Neural cell (in vitro differentiated cells): ENCODE data around the gene PNKD. TPM values are rescaled to one million over a fixed set of nuclear protein-coding genes. Genes with fewer than 3 reads are reported as not detected.

ENCODE experiments used
- H2AFZ ChIP-seq: fragments of 200-600, 300-800 bp; sonication (generic), shearing (Covaris generic); 2 replicates; pipeline ENCODE4 v1.6.0; 2014; ENCODE audit warnings: low read depth, mild to moderate bottlenecking, antibody characterized with exemption, low read length, moderate library complexity
- H3F3A ChIP-seq: fragments of 200-600 bp; shearing (Covaris generic); 2 replicates; pipeline ENCODE4 v1.6.1; 2016; ENCODE audit warnings: mild to moderate bottlenecking, moderate library complexity, mixed read lengths, antibody characterized with exemption, low read length; ENCODE audit not compliant: insufficient read depth, poor library complexity, severe bottlenecking
- H3K27ac ChIP-seq: fragments of 200-600, 300-800 bp; sonication (generic), shearing (Covaris generic); 2 replicates; pipeline ENCODE4 v1.5.1; 2014; ENCODE audit warnings: mild to moderate bottlenecking, low read length, moderate library complexity
- H3K27me3 ChIP-seq: fragments of 300-800, 200-600 bp; sonication (generic), shearing (Covaris generic); 2 replicates; pipeline ENCODE4 v1.6.0; 2014; ENCODE audit warnings: mild to moderate bottlenecking, low read depth, low read length, moderate library complexity; ENCODE audit not compliant: insufficient read depth
- H3K36me3 ChIP-seq: fragments of 300-800, 200-600 bp; sonication (generic), shearing (Covaris generic); 2 replicates; pipeline ENCODE4 v1.5.1; 2014; ENCODE audit warnings: mild to moderate bottlenecking, antibody characterized with exemption, low read length, moderate library complexity; ENCODE audit not compliant: insufficient read depth
- H3K4me2 ChIP-seq: fragments of 300-800, 200-600 bp; sonication (generic), shearing (Covaris generic); 2 replicates; pipeline ENCODE4 v1.6.0; 2014; ENCODE audit warnings: mild to moderate bottlenecking, low read length
- H3K4me3 ChIP-seq: fragments of 300-800, 200-600 bp; sonication (generic), shearing (Covaris generic); 2 replicates; pipeline ENCODE4 v1.5.1; 2014; ENCODE audit warnings: mild to moderate bottlenecking, low read length, moderate library complexity
- H3K79me2 ChIP-seq: fragments of 200-600 bp; shearing (Covaris generic); replicated peaks from 2 replicates; pipeline ENCODE4 v1.6.0; 2014; ENCODE audit warnings: mild to moderate bottlenecking, low read length, moderate library complexity; ENCODE audit not compliant: insufficient read depth
- H3K9ac ChIP-seq: fragments of 300-800, 200-600 bp; sonication (generic), shearing (Covaris generic); 2 replicates; pipeline ENCODE4 v1.6.1; 2016; ENCODE audit warnings: mild to moderate bottlenecking, low read length, mixed read lengths
- H3K9me2 ChIP-seq: fragments of 200-600 bp; shearing (Covaris generic); 2 replicates; pipeline ENCODE4 v1.6.1; 2016; ENCODE audit warnings: mild to moderate bottlenecking, low read length, mixed read lengths; ENCODE audit not compliant: insufficient read depth
- H3K9me3 ChIP-seq: fragments of 200-600, 300-800 bp; sonication (generic), shearing (Covaris generic); 2 replicates; pipeline ENCODE4 v1.6.1; 2016; ENCODE audit warnings: mild to moderate bottlenecking, mixed run types, low read length, moderate library complexity, mixed read lengths
- H4K20me1 ChIP-seq: fragments of 200-600 bp; shearing (Covaris generic); 2 replicates; pipeline ENCODE4 v1.6.1; 2016; ENCODE audit warnings: mild to moderate bottlenecking, mixed run types; ENCODE audit not compliant: insufficient read depth
- CTCF ChIP-seq: fragments of 450-650 bp; IDR thresholded peaks from 2 replicates; pipeline ENCODE4 v1.5.1; 2014; ENCODE audit warnings: antibody characterized with exemption, mild to moderate bottlenecking, moderate library complexity; ENCODE audit not compliant: poor library complexity, severe bottlenecking
- EP300 ChIP-seq: fragments of 450-650 bp; conservative IDR thresholded peaks from 2 replicates; pipeline ENCODE4 v1.6.1; 2014; ENCODE audit warnings: antibody characterized with exemption, mild to moderate bottlenecking, moderate library complexity; ENCODE audit not compliant: poor library complexity, severe bottlenecking
- EZH2 ChIP-seq: fragments of 200-600, 300-800 bp; shearing (Covaris generic), sonication (generic); IDR thresholded peaks from 2 replicates; pipeline ENCODE4 v1.6.1; 2014; ENCODE audit warnings: antibody characterized with exemption, low read length, borderline replicate concordance, mild to moderate bottlenecking; ENCODE audit not compliant: insufficient read depth, poor library complexity, severe bottlenecking
- MXI1 ChIP-seq: fragments of 450-650 bp; conservative IDR thresholded peaks from 2 replicates; pipeline ENCODE4 v1.6.1; 2014; ENCODE audit warnings: antibody characterized with exemption, mild to moderate bottlenecking; ENCODE audit not compliant: poor library complexity, severe bottlenecking
- POLR2AphosphoS5 ChIP-seq: IDR thresholded peaks from 2 replicates; pipeline ENCODE4 v1.6.1; 2012
- RAD21 ChIP-seq: fragments of 450-650 bp; conservative IDR thresholded peaks from 2 replicates; pipeline ENCODE4 v1.6.1; 2014; ENCODE audit warnings: antibody characterized with exemption, mild to moderate bottlenecking, moderate library complexity
- REST ChIP-seq: IDR thresholded peaks from 2 replicates; pipeline ENCODE4 v1.6.1; 2012; ENCODE audit warnings: borderline replicate concordance
- SMC3 ChIP-seq: fragments of 450-650 bp; conservative IDR thresholded peaks from 2 replicates; pipeline ENCODE4 v1.6.1; 2014; ENCODE audit warnings: antibody characterized with exemption, mild to moderate bottlenecking, moderate library complexity; ENCODE audit not compliant: poor library complexity
- TAF1 ChIP-seq: IDR thresholded peaks from 2 replicates; pipeline ENCODE4 v1.6.1; 2012; ENCODE audit warnings: low read depth
- polyA plus RNA-seq: library from polyadenylated mRNA; depleted of rRNA; stranded (reverse); fragments of >200 nt; gene quantifications from 2 replicates; pipeline ENCODE4 v1.2.3, GENCODE V29; 2014

PNKD gene
- polyA plus RNA-seq, 1 donor from 2014 or later = 59.7 TPM

GRCh38 chr2:218332288-218332687 lies 62.0 kb downstream of the PNKD start:
- Histone ChIP-seq H4K20me1 (no peaks in the 10 kb centered on the region), H3K9me2 (no peaks in the 10 kb centered on the region), H3F3A (no peaks in the 10 kb centered on the region), H3K4me2 (no peak overlapping the region), H3K9ac (no peak overlapping the region), H3K27ac (no peak overlapping the region), H3K4me3 (no peak overlapping the region), H3K9me3 (no peaks in the 10 kb centered on the region), H2AFZ (no peak overlapping the region), H3K79me2 (no peaks in the 10 kb centered on the region), H3K27me3 (no peaks in the 10 kb centered on the region), H3K36me3 (no peaks in the 10 kb centered on the region)
- TF ChIP-seq REST (no peak), MXI1 (no peak), CTCF (no peak), RAD21 (no peak), POLR2AphosphoS5 (no peak), SMC3 (no peak), EP300 (no peak), EZH2 (no peak), TAF1 (no peak)

GRCh38 chr2:218332920-218333645 lies 62.8 kb downstream of the PNKD start:
- no peaks in the 10 kb centered on the region for H3K9me2 ChIP-seq
- H4K20me1 ChIP-seq = no peaks in the 10 kb centered on the region
- H3K4me3 ChIP-seq = no peak overlapping the region
- no peaks in the 10 kb centered on the region for H3K79me2 ChIP-seq
- no peak overlapping the region for H3K4me2 ChIP-seq
- no peak overlapping the region for H3K9ac ChIP-seq
- TF ChIP-seq RAD21 (no peak), TAF1 (no peak), REST (no peak), EZH2 (no peak)
- H3F3A ChIP-seq = no peaks in the 10 kb centered on the region
- no peak overlapping the region for H2AFZ ChIP-seq
- no peaks in the 10 kb centered on the region for H3K9me3 ChIP-seq
- no peak overlapping the region for H3K27ac ChIP-seq
- no peaks in the 10 kb centered on the region for H3K36me3 ChIP-seq
- no peaks in the 10 kb centered on the region for H3K27me3 ChIP-seq
